K562 (cell line): ENCODE data around the gene NDUFB3. TPM values are rescaled to one million over a fixed set of nuclear protein-coding genes. Genes with fewer than 3 reads are reported as not detected.

Experiments
- E2F3 ChIP-seq: fragments of 250-450 bp; sonication (Bioruptor Pico); IDR thresholded peaks from 2 replicates; pipeline ENCODE4 v1.4.0; 2020; ENCODE audit warnings: mild to moderate bottlenecking
- GATA2 ChIP-seq: sonication (generic); formaldehyde crosslinking; IDR thresholded peaks from 2 replicates; pipeline ENCODE4 v1.4.0; 2020; ENCODE audit warnings: mild to moderate bottlenecking, missing genetic modification reagents
- MCM5 ChIP-seq: fragments of 450-650 bp; IDR thresholded peaks from 2 replicates; pipeline ENCODE4 v1.6.1; 2016; ENCODE audit warnings: low read depth
- NFE2L1 ChIP-seq: fragments of 450-650 bp; IDR thresholded peaks from 2 replicates; pipeline ENCODE4 v1.6.1; 2016; ENCODE audit warnings: missing genetic modification characterization, low read depth, mild to moderate bottlenecking, missing compliant biosample characterization, moderate library complexity, borderline replicate concordance
- PHF8 ChIP-seq: fragments of 200-600 bp; sonication (generic); IDR thresholded peaks from 2 replicates; pipeline ENCODE4 v1.6.1; 2012; ENCODE audit warnings: mixed run types, mild to moderate bottlenecking, inconsistent platforms, low read length, moderate library complexity, borderline replicate concordance
- POLR2H ChIP-seq: IDR thresholded peaks from 2 replicates; pipeline ENCODE4 v1.6.1; 2016; ENCODE audit warnings: missing genetic modification characterization, low read depth, mild to moderate bottlenecking, control low read depth, missing compliant biosample characterization, moderate library complexity
- THRAP3 ChIP-seq: fragments of 450-650 bp; IDR thresholded peaks from 2 replicates; pipeline ENCODE4 v1.6.1; 2016; ENCODE audit warnings: mild to moderate bottlenecking, inconsistent platforms, borderline replicate concordance
- ZFPM2 ChIP-seq: fragments of 250-450 bp; sonication (Bioruptor Pico); IDR thresholded peaks from 2 replicates; pipeline ENCODE4 v1.5.1; 2022; ENCODE audit warnings: mild to moderate bottlenecking
- ZNF408 ChIP-seq: fragments of 250-450 bp; sonication (Bioruptor Pico); IDR thresholded peaks from 2 replicates; pipeline ENCODE4 v1.4.0; 2020; ENCODE audit warnings: low read depth, mild to moderate bottlenecking, moderate library complexity
- polyA plus RNA-seq, 8 experiments: library from polyadenylated mRNA; depleted of rRNA in 4 of 8; stranded (reverse) in 5 of 8; unstranded in 3 of 8; fragments of >200 nt; fragmentation: Nextera tagmentation in 2 of 8; fragmentation: Illumina TruSeq in 1 of 8; extraction: Ambion mirVana in 2 of 8; extraction: Trizol in 1 of 8; gene quantifications; 2 replicates each; pipeline versions ENCODE4 v1.2.1 to v1.2.3, GENCODE V29; 2011 to 2014; ENCODE audit warnings: inconsistent platforms in 1 of 8, missing spikeins in 1 of 8
- total RNA-seq, 7 experiments: library from RNA; depleted of rRNA in 6 of 7; stranded (reverse); fragments of >200 nt in 6 of 7; fragmentation: Illumina TruSeq in 2 of 7; extraction: Trizol in 2 of 7; gene quantifications; 2 replicates each; pipeline versions ENCODE4 v1.2.1 to v1.2.3, GENCODE V29; 2011 to 2021; ENCODE audit warnings: low replicate concordance in 1 of 7
- TF ChIP-seq, protein P1 (sequence below): sonication (generic); formaldehyde crosslinking; IDR thresholded peaks from 2 replicates; pipeline ENCODE4 v1.8.0; 2022; ENCODE audit warnings: mild to moderate bottlenecking, missing genetic modification reagents
- TF ChIP-seq, protein P2 (sequence below): fragments of 450-650 bp; IDR thresholded peaks from 2 replicates; pipeline ENCODE4 v1.6.1; 2016; ENCODE audit warnings: low read depth, mild to moderate bottlenecking, moderate library complexity
- TF ChIP-seq, protein P3 (sequence below): fragments of 250-450 bp; sonication (Bioruptor Pico); IDR thresholded peaks from 2 replicates; pipeline ENCODE4 v1.8.0; 2021; ENCODE audit warnings: borderline replicate concordance, mild to moderate bottlenecking, moderate library complexity; ENCODE audit not compliant: poor library complexity, severe bottlenecking
- TF ChIP-seq, protein P4 (sequence below): sonication (generic); formaldehyde crosslinking; IDR thresholded peaks from 2 replicates; pipeline ENCODE4 v1.8.0; 2022; ENCODE audit warnings: missing genetic modification reagents, mild to moderate bottlenecking, moderate library complexity, borderline replicate concordance
- TF ChIP-seq, protein P5 (sequence below), 3 experiments: IDR thresholded peaks in 2 of 3; conservative IDR thresholded peaks in 1 of 3; 2 replicates each; pipeline ENCODE4 v1.5.1; 2011 to 2012; ENCODE audit warnings: low read length in 3 of 3, mild to moderate bottlenecking in 3 of 3, control low read depth in 2 of 3, improper control_type of control experiment in 1 of 3, inconsistent platforms in 1 of 3, low read depth in 1 of 3, mixed read lengths in 1 of 3, moderate library complexity in 1 of 3; ENCODE audit not compliant: insufficient read depth in 2 of 3
- TF ChIP-seq, protein P6 (sequence below): fragments of 450-650 bp; IDR thresholded peaks from 2 replicates; pipeline ENCODE4 v1.6.1; 2017; ENCODE audit warnings: mild to moderate bottlenecking, moderate library complexity
- TF ChIP-seq, protein P7 (sequence below): fragments of 250-450 bp; sonication (Bioruptor Pico); IDR thresholded peaks from 2 replicates; pipeline ENCODE4 v1.5.0; 2020; ENCODE audit warnings: mild to moderate bottlenecking
- TF ChIP-seq, protein P8 (sequence below): sonication (generic); IDR thresholded peaks from 2 replicates; pipeline ENCODE4 v1.6.1; 2016

Gene NDUFB3
- total and polyA plus RNA-seq, 9 of the 15 experiments (the other 6 are each of a cell fraction or from before 2014, with no cell fraction given) = 126 to 786 (median 156) TPM

DNA sequence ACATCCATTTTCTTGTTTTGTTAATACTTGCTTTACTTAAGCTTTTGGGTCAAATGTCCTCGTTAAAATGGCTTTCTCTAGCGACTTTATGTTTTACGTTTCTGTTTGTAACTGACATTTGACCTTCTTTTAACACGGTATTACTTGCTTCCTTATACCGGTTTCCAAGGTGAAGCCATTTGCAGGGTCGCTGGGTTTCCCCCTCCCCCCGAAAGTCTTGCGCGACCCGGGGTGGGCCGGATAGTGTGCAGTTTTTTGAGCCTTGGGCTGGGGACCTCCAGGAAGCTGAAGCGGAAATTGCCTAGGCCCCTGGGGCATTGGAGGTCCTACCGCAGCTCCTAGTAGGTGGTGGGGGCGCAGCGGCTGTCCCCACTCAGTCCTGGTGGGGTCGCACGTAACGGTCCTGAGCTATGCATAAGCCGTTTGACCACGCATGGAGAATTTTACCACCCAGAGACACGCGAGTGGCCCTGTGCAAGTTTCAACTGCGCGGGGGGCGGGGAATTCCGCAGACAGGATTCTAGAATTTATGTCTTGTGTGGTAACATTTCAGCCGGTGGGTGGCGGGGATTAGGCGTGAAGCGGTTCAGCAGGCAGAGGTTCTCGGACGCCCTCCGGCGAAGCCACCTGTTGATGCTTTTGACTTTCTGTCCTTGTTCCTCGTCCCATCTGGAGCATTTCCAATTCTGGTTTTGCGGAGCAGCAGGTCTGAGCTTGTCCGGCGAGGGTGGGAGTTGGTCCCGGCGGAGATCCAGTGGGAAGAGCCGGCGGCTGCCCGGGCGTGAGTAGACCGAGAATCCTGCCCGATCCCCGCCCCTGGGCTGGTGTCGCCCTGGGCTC lies 46.5 kb downstream of the NDUFB3 start (continued):
- TF ChIP-seq, protein P1, sequence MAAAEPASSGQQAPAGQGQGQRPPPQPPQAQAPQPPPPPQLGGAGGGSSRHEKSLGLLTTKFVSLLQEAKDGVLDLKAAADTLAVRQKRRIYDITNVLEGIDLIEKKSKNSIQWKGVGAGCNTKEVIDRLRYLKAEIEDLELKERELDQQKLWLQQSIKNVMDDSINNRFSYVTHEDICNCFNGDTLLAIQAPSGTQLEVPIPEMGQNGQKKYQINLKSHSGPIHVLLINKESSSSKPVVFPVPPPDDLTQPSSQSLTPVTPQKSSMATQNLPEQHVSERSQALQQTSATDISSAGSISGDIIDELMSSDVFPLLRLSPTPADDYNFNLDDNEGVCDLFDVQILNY = no peak
- TF ChIP-seq, protein P2, sequence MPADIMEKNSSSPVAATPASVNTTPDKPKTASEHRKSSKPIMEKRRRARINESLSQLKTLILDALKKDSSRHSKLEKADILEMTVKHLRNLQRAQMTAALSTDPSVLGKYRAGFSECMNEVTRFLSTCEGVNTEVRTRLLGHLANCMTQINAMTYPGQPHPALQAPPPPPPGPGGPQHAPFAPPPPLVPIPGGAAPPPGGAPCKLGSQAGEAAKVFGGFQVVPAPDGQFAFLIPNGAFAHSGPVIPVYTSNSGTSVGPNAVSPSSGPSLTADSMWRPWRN = peak; percentile 74
- TF ChIP-seq, protein P3, sequence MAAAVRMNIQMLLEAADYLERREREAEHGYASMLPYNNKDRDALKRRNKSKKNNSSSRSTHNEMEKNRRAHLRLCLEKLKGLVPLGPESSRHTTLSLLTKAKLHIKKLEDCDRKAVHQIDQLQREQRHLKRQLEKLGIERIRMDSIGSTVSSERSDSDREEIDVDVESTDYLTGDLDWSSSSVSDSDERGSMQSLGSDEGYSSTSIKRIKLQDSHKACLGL (CRISPR knock-in tag) = no peak
- no peak for TF ChIP-seq GATA2 (CRISPR knock-in tag)
- no peak for TF ChIP-seq E2F3 (CRISPR knock-in tag)
- no peak for TF ChIP-seq ZFPM2 (CRISPR knock-in tag)
- TF ChIP-seq, protein P4, sequence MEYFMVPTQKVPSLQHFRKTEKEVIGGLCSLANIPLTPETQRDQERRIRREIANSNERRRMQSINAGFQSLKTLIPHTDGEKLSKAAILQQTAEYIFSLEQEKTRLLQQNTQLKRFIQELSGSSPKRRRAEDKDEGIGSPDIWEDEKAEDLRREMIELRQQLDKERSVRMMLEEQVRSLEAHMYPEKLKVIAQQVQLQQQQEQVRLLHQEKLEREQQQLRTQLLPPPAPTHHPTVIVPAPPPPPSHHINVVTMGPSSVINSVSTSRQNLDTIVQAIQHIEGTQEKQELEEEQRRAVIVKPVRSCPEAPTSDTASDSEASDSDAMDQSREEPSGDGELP = peak; percentile 82; the same call in 1 of the 2 replicates
- no peak for TF ChIP-seq ZNF408
- TF ChIP-seq, protein P5, sequence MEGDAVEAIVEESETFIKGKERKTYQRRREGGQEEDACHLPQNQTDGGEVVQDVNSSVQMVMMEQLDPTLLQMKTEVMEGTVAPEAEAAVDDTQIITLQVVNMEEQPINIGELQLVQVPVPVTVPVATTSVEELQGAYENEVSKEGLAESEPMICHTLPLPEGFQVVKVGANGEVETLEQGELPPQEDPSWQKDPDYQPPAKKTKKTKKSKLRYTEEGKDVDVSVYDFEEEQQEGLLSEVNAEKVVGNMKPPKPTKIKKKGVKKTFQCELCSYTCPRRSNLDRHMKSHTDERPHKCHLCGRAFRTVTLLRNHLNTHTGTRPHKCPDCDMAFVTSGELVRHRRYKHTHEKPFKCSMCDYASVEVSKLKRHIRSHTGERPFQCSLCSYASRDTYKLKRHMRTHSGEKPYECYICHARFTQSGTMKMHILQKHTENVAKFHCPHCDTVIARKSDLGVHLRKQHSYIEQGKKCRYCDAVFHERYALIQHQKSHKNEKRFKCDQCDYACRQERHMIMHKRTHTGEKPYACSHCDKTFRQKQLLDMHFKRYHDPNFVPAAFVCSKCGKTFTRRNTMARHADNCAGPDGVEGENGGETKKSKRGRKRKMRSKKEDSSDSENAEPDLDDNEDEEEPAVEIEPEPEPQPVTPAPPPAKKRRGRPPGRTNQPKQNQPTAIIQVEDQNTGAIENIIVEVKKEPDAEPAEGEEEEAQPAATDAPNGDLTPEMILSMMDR (IDR thresholded peaks at IDR 0.05 in 2 of 3, conservative IDR thresholded peaks at IDR 0.05 in 1 of 3; ENCODE audit: insufficient read depth in 2 of 3, low read depth in 1 of 3, low read length in 3 of 3) = peak; percentile 67 to 89 (median 83)
- TF ChIP-seq NFE2L1 (tag) = no peak
- TF ChIP-seq, protein P6, sequence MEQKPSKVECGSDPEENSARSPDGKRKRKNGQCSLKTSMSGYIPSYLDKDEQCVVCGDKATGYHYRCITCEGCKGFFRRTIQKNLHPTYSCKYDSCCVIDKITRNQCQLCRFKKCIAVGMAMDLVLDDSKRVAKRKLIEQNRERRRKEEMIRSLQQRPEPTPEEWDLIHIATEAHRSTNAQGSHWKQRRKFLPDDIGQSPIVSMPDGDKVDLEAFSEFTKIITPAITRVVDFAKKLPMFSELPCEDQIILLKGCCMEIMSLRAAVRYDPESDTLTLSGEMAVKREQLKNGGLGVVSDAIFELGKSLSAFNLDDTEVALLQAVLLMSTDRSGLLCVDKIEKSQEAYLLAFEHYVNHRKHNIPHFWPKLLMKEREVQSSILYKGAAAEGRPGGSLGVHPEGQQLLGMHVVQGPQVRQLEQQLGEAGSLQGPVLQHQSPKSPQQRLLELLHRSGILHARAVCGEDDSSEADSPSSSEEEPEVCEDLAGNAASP = no peak
- TF ChIP-seq POLR2H = peak; percentile 31; the same call in 1 of the 2 replicates
- TF ChIP-seq MCM5 = no peak
- TF ChIP-seq, protein P7, sequence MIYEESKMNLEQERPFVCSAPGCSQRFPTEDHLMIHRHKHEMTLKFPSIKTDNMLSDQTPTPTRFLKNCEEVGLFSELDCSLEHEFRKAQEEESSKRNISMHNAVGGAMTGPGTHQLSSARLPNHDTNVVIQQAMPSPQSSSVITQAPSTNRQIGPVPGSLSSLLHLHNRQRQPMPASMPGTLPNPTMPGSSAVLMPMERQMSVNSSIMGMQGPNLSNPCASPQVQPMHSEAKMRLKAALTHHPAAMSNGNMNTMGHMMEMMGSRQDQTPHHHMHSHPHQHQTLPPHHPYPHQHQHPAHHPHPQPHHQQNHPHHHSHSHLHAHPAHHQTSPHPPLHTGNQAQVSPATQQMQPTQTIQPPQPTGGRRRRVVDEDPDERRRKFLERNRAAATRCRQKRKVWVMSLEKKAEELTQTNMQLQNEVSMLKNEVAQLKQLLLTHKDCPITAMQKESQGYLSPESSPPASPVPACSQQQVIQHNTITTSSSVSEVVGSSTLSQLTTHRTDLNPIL = 0 out of 2 replicates have a peak, but pooled peaks have one; percentile 32
- TF ChIP-seq THRAP3 = no peak
- TF ChIP-seq, protein P8, sequence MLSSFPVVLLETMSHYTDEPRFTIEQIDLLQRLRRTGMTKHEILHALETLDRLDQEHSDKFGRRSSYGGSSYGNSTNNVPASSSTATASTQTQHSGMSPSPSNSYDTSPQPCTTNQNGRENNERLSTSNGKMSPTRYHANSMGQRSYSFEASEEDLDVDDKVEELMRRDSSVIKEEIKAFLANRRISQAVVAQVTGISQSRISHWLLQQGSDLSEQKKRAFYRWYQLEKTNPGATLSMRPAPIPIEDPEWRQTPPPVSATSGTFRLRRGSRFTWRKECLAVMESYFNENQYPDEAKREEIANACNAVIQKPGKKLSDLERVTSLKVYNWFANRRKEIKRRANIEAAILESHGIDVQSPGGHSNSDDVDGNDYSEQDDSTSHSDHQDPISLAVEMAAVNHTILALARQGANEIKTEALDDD = peak; percentile 26; the same call in 1 of the 2 replicates
- peak; percentile 35; the same call in 1 of the 2 replicates for TF ChIP-seq PHF8
